Middle frontal gyrus (tissue), 1 donor: ENCODE measurements around the gene BORCS8.
"Not testable (repeated sequence)": the region's sequence is repeated elsewhere in the genome, so short reads cannot be mapped to it uniquely, and the experiment has no call there.

Source experiments
- DNase-seq: peaks from one replicate; pipeline ENCODE4 v3.0.0-alpha.2; 2015; ENCODE audit warnings: low spot score; ENCODE audit errors: extremely low spot score

BORCS8 gene

DNA sequence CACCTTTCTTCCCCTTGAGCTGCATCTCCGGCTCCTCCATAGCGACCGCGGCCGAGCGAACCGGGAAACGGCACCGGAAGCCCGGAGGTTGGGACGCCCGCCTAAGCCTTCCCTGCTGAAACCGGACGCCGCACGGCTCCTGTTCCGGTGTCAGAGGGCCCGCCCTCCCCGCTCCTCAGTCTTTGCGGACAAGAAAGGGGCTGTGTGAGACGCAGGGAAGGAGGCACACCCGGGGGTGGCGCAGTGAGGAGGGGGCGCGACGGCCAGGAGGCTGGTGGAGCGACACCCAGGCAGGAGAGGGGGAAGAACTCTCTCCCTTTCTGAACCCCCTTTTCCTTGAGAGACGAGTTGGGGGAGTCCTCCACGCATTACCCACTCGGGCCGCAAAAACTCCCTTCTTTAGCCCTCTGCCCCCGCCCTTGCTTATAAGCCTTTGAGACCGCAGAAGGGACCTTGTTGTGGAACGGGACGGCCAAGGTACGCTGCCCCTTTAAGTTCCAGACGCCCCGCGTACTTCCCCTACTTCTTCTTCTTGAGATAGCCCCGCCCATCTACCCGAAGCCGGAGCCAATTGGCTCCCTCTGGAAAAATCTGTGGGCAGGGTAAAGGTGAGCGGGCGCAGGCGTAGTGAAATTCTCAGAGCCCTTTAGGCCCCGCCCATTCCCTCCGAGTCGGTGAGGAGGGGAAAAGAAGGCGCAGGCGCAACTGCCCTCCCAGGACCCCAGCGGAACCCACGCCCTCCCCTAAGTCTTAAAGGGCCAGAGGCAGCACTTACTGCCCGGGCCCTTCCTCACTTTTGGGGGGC is at the start of gene BORCS8, which contains the start of gene RFXANK:
Gene BORCS8 (minus strand): TSS at position 75 of the 805 bp plus-strand sequence. CDS start 35 bp downstream, at position 40.
Gene RFXANK (plus strand): TSS at position 181 of the 805 bp plus-strand sequence. CDS start 1,689 bp downstream, outside the sequence.
- peak; percentile 98 for DNase-seq

DNA sequence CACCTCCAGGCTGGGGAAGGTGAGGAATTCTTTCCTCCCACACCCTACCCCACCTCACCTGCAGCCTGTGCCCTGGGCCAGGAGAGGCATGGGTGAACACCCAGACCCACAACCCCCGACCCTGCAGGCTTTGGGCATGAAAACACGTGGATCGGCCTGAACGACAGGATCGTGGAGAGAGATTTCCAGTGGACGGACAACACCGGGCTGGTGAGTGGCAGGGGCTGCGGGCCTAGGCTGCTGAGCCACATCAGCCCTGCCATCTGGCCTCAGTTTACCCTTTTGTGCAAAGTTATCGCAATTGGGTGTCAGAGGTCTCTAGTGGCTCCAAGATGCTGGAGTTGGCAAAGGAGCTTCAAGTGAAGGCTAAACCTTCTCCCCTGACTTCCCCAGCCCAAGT is 48.5 kb upstream of the BORCS8 start:
- no peak for DNase-seq

DNA sequence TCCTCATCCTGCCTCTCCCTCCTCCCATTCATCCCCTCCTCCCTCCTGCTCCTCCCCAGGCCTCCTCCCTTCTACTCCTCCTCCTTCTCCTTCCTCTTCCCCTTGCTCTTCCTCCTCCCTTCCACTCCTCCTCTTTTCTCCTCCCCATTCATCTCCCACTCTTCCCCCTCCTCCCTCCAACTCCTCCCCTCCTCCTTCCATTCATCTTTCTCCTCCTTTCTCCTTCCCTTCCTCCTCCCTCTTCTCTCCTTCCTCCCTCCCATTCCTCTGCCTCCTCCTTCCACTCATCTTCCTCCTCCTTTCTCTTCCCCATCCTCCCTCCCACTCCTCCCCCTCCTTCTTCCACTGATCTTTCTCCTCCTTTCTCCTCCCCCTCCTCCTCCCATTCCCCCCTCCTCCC is 47.7 kb upstream of the BORCS8 start:
- DNase-seq: no peak

DNA sequence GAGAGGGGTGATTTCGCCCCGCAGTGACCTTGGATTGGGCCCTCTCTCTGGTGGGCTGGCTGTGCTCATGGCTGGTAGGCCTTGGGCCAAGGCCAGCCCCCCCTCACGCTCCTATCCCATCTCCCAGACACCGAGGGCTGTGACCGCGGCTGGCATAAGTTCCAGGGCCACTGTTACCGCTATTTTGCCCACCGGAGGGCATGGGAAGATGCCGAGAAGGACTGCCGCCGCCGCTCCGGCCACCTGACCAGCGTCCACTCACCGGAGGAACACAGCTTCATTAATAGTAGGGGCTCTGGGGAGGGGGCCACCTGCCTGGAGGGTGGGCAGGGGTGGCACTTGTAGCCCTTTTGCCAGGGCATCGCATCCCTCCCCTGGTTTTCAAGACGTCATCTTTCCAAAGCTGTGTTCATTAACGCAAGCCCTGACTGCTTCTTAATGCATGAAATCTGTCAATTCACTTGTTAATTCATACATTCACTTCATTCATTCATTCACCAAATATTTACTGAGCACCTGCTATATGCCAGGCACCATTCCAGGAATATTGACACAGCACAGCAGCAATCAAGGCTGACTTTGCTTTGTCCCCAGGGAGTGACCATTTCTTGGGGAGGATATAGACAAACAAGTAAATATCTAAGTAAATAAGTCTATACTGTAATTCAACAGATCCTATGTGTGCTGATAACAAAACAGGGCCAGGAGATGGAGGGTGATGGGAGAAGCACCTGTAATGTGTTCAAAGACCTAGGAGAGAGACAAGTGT is 46.4 kb upstream of the BORCS8 start:
- no peak for DNase-seq

DNA sequence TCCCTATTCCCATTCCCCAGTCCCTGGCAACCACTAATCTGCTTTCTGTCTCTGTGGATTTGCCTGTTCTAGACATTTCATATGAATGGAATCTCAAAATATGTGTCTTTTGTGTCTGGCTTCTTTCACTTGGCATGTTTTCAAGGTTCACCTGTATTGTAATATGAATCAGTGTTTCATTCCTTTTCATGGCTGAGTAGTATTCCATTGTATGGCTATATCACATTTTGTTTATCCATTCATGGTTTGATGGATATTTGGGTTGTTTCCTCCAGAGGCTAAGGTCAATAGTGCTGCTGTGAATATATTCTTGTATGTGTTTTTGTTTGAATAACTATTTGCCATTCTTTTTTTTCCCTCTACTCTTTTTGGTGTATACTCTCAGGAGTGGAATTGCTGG is 44.2 kb upstream of the BORCS8 start:
- DNase-seq: no peak

DNA sequence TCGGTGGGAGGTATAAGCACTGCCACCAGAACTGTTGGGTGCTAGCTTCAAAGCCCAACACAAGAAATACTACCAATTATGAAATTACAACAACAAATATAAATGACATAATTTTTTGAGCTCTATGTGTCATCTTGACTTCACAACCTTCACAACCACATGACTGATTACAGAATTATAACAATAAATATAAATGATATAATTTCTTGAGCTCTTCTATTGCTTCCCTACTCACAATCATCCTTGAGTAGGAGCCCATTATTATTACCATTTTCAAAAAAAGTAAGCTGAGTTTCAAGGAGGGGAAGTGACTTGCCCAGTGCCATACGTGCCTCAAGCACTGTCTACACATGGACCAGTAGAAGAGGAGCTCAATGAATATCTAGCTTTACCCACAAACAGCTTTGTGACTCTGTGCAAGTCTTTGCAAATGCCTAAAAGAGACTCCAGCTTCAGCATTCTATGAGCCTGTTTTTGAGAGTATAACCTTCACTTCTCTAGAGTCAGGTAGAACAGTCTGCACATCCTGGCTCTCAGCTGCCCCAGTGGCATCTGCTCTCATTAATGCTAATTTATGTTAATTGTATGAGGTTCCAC is 42.4 kb upstream of the BORCS8 start:
- no peak for DNase-seq

DNA sequence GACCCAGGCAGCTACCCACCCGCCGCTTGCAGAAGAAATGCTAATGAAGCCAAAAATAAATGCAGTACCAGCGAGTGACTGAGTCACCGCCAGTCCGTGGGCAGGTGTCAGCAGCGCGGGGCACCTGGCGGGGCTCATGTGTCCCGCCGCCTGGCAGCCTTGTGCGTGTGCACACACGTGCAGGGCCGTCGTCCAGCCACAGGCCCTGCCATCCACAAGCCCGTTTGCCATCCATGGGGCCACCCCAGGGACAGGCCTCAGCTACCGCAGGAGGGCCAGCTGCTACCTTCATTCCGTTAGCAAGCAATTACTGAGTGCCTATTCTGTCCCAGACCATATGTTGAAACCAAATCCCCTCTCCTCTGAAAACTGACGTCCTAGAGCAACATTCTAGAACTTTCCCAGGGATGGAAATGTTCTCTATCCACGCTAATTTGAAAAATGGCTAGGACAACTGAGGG is 40.3 kb upstream of the BORCS8 start:
- peak; percentile 12 for DNase-seq

DNA sequence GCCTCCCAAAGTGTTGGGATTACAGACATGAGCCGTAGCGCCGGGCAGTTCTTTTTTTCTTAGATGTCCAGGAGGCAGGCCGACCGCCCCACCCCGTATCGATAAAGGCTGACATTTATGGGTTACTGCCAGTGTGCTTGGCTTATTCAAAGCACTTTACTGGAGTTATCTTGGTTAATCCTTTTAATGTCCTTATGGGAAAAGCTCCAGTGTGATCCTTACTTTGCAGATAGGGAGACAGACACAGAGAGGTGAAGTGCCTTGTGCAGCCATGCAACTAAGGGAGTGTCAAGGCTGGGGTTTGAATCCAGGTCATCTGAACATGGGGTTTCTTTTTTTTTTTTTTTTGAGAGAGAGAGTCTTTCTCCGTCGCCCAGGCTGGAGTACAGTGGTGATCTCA is 39.0 kb upstream of the BORCS8 start:
- DNase-seq: no peak

DNA sequence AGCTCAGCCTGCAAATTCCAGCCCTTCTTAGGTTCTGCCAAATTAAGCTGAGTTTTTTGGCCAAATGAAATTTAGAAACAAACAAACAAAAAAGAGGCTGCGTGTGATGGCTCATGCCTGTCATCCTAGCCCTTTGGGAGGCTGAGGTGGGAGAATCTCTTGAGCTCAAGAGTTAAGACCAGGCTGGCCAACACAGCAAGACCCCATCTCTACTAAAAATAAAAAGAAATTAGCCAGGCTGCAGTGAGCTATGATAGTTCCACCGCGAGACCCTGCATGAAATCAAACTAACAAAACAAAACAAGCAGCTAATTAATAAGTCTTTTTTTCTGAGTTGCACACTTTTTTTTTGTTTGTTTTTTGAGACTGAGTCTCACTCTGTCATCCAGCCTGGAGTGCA is 37.7 kb upstream of the BORCS8 start:
- no peak for DNase-seq

DNA sequence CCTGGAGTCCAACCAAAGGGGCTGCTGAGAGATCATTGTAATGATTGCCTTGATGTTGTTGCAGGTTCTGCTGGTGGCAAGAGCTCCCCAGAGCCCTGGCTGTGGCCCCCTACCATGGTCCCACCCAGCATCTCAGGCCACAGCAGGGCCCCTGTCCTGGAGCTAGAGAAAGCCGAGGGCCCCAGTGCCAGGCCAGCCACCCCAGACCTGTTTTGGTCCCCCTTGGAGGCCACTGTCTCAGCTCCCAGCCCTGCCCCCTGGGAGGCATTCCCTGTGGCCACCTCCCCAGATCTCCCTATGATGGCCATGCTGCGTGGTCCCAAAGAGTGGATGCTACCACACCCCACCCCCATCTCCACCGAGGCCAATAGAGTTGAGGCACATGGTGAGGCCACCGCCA is 35.3 kb upstream of the BORCS8 start:
- no peak for DNase-seq

DNA sequence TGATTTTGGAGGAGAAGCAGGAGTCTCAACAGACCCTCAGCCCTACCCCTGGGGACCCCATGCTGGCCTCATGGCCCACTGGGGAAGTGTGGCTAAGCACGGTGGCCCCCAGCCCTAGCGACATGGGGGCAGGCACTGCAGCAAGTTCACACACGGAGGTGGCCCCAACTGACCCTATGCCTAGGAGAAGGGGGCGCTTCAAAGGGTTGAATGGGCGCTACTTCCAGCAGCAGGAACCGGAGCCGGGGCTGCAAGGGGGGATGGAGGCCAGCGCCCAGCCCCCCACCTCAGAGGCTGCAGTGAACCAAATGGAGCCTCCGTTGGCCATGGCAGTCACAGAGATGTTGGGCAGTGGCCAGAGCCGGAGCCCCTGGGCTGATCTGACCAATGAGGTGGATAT is 34.7 kb upstream of the BORCS8 start:
- DNase-seq: no peak

DNA sequence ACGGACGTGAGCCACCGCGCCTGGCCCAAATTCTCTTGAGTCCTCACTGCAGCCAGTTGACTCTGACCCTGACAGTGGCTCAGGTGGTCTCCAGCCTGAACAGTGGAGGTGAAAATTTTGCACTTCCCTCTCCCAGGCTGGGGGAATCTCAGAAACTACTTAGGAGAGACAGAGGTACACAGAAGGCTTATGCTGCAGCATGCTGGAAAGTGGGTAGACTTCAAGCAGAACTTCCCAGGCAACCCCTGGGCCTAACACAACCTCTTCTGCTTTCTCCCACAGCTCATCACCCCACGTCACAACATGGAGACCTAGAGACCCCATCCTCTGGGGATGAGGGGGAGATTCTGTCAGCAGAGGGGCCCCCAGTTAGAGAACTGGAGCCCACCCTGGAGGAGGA is 34.3 kb upstream of the BORCS8 start:
- no peak for DNase-seq

DNA sequence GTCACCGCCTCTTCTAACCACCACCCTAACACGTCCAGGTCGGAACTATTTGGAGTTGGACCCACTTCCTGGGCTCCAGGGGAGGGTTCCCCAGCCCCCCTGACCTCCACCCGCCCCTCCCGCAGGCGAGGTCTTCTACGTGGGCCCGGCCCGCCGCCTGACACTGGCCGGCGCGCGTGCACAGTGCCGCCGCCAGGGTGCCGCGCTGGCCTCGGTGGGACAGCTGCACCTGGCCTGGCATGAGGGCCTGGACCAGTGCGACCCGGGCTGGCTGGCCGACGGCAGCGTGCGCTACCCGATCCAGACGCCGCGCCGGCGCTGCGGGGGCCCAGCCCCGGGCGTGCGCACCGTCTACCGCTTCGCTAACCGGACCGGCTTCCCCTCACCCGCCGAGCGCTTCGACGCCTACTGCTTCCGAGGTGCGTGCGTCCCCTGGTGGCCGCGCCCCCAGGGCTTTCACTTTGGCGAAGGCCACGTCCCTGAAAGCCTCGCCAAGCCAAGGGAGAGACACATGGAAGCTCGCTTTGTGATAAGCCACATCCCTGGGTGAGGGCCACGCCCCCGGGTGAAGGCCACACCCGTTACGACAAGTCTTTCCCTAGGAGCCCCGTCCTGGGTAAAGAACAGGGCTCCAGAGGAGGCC is 33.0 kb upstream of the BORCS8 start:
- no peak for DNase-seq

DNA sequence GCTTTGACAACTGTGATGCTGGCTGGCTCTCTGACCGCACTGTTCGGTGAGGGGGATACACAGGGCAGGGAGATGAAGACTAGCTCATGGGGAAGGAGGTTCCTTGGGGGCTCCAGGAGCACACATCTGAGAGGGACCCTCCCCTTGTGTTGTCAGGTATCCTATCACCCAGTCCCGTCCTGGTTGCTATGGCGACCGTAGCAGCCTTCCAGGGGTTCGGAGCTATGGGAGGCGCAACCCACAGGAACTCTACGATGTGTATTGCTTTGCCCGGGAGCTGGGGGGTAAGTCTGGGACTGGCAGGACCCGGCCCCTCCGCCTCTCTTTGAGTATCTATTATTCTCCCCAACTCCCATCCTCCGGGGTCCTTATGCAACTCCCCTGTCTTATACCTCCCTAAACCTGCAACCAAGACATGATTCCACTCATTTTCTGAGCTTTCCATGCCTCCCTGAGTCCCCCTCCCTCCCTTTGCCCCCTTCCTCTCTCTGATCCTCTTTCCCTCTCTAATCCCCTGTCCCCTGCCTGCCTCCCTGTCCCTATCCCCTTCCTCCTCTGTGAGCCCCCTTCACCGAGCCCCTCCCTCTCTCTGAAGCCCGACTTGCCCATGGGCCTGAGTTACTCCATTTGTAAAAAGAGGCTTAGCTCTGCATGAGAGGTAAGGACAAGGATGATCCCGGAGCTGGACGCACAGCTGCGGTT is 32.3 kb upstream of the BORCS8 start:
- DNase-seq: no peak

DNA sequence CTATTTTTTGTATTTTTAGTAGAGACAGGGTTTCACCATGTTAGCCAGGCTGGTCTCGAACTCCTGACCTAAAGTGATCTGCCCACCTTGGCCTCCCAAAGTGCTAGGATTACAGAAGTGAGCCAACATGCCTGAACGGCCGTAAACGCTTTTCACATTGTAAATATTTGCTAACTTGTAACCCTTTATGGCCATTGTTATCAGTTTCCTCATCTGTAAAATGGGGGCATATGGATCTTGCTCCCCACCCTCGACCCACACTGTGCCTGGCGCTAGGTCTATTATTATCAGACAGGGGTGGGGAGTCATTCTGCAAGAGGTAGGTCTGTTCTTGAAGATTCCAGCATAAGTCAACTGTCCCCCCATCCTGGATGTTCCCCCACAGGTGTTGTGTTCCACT is 31.7 kb upstream of the BORCS8 start:
- DNase-seq: no peak

DNA sequence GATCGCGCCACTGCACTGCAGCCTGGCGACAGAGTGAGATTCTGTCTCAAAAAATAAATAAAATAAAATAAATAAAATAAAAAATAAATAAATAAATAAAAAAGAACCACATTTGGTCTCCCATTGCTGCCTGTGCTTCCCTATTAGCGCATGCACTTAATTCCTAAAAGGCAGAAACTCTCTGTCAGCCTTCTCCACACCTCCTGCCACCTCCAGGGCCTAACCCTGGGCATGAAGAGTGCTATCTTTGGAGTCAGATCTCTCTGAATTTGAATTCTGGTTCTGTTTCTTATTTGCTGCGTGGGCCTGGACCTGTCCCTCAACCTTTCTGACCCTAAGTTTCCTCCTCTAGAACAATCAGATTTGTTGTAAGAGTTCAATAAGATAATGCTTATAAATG is 31.1 kb upstream of the BORCS8 start:
- DNase-seq: no peak

DNA sequence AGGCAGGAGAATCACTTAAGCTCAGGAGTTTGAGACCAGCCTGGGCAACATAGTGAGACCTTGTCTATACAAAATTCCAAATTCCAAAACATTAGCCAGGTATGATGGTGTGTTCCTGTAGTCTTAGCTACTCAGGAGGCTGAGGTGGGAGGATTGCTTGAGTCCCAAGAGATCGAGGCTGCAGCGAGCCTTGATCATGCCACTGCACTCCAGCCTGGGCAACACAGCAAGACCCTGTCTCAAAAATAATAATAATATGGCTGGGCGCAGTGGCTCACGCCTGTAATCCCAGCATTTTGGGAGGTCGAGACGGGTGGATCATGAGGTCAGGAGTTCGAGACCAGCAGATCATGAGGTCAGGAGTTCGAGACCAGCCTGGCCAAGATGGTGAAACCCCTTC is 29.0 kb upstream of the BORCS8 start:
- DNase-seq: not testable (repeated sequence)

DNA sequence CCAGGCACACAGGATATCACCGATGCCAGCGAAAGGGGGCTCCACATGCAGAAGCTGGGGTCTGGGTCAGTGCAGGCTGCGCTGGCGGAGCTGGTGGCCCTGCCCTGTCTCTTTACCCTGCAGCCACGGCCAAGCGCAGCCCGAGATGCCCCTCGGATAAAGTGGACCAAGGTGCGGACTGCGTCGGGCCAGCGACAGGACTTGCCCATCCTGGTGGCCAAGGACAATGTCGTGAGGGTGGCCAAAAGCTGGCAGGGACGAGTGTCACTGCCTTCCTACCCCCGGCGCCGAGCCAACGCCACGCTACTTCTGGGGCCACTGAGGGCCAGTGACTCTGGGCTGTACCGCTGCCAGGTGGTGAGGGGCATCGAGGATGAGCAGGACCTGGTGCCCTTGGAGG is 27.0 kb upstream of the BORCS8 start:
- DNase-seq: no peak

DNA sequence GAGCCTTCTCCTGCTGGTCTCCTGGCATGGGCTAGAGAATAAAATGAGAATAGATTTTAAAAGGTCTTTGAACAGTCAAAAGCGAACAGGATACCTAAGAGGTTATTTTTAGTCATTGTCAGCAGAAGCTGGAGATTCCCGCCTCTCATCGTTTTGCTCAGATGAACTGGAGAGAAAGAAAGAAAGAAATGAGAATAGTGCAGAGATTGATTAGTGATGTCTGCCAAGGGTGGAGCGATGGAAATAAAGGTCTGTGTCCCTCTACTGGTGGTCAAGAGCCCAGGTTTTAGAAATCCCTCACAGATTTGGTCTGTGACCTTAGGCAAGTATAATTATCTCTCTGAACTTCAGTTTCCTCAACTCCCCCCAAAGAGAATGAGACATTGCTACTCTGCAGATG is 25.1 kb upstream of the BORCS8 start:
- DNase-seq: no peak

DNA sequence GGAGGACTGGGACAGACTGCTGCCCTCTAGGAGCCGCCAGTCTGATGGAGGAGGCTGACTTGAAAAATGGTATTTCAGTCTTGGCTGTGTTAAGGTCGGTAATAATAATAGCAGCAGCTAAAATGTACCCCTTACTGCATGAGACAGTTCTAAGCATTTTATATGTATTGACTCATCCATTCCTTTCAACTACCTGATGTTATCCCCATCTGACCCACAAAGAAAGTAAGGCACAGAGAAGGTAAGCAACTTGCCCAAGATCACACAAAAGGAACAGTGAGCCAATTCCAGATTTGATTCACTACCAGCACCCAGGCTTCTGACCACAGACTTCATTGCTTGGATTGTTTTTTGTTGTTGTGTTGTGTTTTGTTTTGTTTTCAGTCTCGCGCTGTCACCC is 23.8 kb upstream of the BORCS8 start:
- DNase-seq: no peak

DNA sequence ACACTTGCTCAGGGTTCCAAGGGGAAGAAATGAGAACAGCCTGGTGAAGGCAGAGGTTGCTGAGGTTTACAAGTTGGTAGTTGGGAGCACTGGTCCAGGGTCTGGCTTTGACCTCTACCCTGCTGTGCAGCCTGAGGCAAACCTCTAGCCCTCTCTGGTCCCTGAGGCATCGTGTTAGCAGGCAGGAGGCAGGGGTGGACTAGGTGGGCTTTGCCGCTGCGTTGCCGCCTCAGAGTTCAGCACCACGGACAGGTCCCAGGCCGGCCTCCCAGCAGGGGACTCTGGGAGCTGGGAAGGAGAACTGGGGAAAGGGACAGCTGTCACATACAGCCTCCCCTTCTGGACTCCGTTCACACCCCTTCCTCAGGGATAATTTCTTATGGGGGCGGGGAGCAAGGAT is 22.9 kb upstream of the BORCS8 start:
- DNase-seq: no peak
